ENCODE measurements around the gene C11orf97.

The C11orf97 gene

GRCh38 chr11:94543695-94544645 lies 31.7 kb downstream of the C11orf97 start, which contains the start of gene FUT4:
TSS of gene FUT4 (plus strand) at chr11:94543921. CDS start at chr11:94544134, 213 bp downstream.
- TF ChIP-seq EP300 (IDR thresholded peaks at IDR 0.05; ENCODE audit: borderline replicate concordance) (peak; percentile 18; the same call in 1 of the 2 replicates), TAF1 (IDR thresholded peaks at IDR 0.05; ENCODE audit: low read depth) (peak; percentile 39), NFIC (IDR thresholded peaks at IDR 0.05) (0 out of 2 replicates have a peak, but pooled peaks have one; percentile 7), YY1 (IDR thresholded peaks at IDR 0.05; ENCODE audit: low read depth) (peak; percentile 11; the same call in 1 of the 2 replicates), ZBTB7A (IDR thresholded peaks at IDR 0.05; ENCODE audit: low read depth) (no peak), FOXM1 (IDR thresholded peaks at IDR 0.05; ENCODE audit: borderline replicate concordance, low read depth) (no peak), EGR1 (IDR thresholded peaks at IDR 0.05) (peak; percentile 81), MAX (IDR thresholded peaks at IDR 0.05) (peak; percentile 84)

GRCh38 chr11:94544646-94545263 lies 32.5 kb downstream of the C11orf97 start:
- TF ChIP-seq CREB1 (IDR thresholded peaks at IDR 0.05; ENCODE audit: low read depth), result no peak
- no peak for TF ChIP-seq ZBTB7A (IDR thresholded peaks at IDR 0.05; ENCODE audit: low read depth)
- no peak for TF ChIP-seq RAD21 (IDR thresholded peaks at IDR 0.05; ENCODE audit: low read depth)
- no peak for TF ChIP-seq TEAD4 (IDR thresholded peaks at IDR 0.05)

GRCh38 chr11:94545264-94546161 lies 33.3 kb downstream of the C11orf97 start:
- TF ChIP-seq USF1 (IDR thresholded peaks at IDR 0.05), result no peak
- no peak for TF ChIP-seq RAD21 (IDR thresholded peaks at IDR 0.05; ENCODE audit: low read depth)
- TF ChIP-seq TAF1 (IDR thresholded peaks at IDR 0.05; ENCODE audit: low read depth), result no peak
- no peak for TF ChIP-seq TEAD4 (IDR thresholded peaks at IDR 0.05)
- TF ChIP-seq YY1 (IDR thresholded peaks at IDR 0.05; ENCODE audit: low read depth), result no peak
- no peak for TF ChIP-seq REST (IDR thresholded peaks at IDR 0.05; ENCODE audit: low read depth)
- TF ChIP-seq FOXM1 (IDR thresholded peaks at IDR 0.05; ENCODE audit: borderline replicate concordance, low read depth), result no peak
- TF ChIP-seq MAX (IDR thresholded peaks at IDR 0.05), result no peak
- no peak for TF ChIP-seq ZBTB7A (IDR thresholded peaks at IDR 0.05; ENCODE audit: low read depth)
- TF ChIP-seq TCF12 (IDR thresholded peaks at IDR 0.05; ENCODE audit: low read depth), result no peak
- no peak for TF ChIP-seq CEBPB (IDR thresholded peaks at IDR 0.05)
- TF ChIP-seq NFIC (IDR thresholded peaks at IDR 0.05), result no peak
- TF ChIP-seq EP300 (IDR thresholded peaks at IDR 0.05; ENCODE audit: borderline replicate concordance), result no peak
- no peak for TF ChIP-seq CREB1 (IDR thresholded peaks at IDR 0.05; ENCODE audit: low read depth)
- TF ChIP-seq EGR1 (IDR thresholded peaks at IDR 0.05), result no peak

GRCh38 chr11:94546162-94546470 lies 33.9 kb downstream of the C11orf97 start:
- TF ChIP-seq TCF12 (IDR thresholded peaks at IDR 0.05; ENCODE audit: low read depth), result no peak
- no peak for TF ChIP-seq REST (IDR thresholded peaks at IDR 0.05; ENCODE audit: low read depth)
- no peak for TF ChIP-seq FOXM1 (IDR thresholded peaks at IDR 0.05; ENCODE audit: borderline replicate concordance, low read depth)
- TF ChIP-seq CREB1 (IDR thresholded peaks at IDR 0.05; ENCODE audit: low read depth), result no peak
- TF ChIP-seq MAX (IDR thresholded peaks at IDR 0.05), result no peak
- TF ChIP-seq USF1 (IDR thresholded peaks at IDR 0.05), result no peak

GRCh38 chr11:94546886-94547285 lies 34.6 kb downstream of the C11orf97 start:
- TF ChIP-seq CREB1 (IDR thresholded peaks at IDR 0.05; ENCODE audit: low read depth), result no peak
- no peak for TF ChIP-seq TCF12 (IDR thresholded peaks at IDR 0.05; ENCODE audit: low read depth)
- TF ChIP-seq ZBTB7A (IDR thresholded peaks at IDR 0.05; ENCODE audit: low read depth), result no peak
- no peak for TF ChIP-seq FOXM1 (IDR thresholded peaks at IDR 0.05; ENCODE audit: borderline replicate concordance, low read depth)
- no peak for TF ChIP-seq REST (IDR thresholded peaks at IDR 0.05; ENCODE audit: low read depth)
- no peak for TF ChIP-seq USF1 (IDR thresholded peaks at IDR 0.05)
- no peak for TF ChIP-seq MAX (IDR thresholded peaks at IDR 0.05)
- TF ChIP-seq YY1 (IDR thresholded peaks at IDR 0.05; ENCODE audit: low read depth), result no peak
- no peak for TF ChIP-seq TAF1 (IDR thresholded peaks at IDR 0.05; ENCODE audit: low read depth)
- no peak for TF ChIP-seq EP300 (IDR thresholded peaks at IDR 0.05; ENCODE audit: borderline replicate concordance)
- TF ChIP-seq TEAD4 (IDR thresholded peaks at IDR 0.05), result no peak
- TF ChIP-seq NFIC (IDR thresholded peaks at IDR 0.05), result no peak
- no peak for TF ChIP-seq CEBPB (IDR thresholded peaks at IDR 0.05)
- no peak for TF ChIP-seq RAD21 (IDR thresholded peaks at IDR 0.05; ENCODE audit: low read depth)
- TF ChIP-seq EGR1 (IDR thresholded peaks at IDR 0.05), result no peak

Measured in Ishikawa (cell line).